Large intestine (tissue), 3 donors: ENCODE results near the gene NTRK3. TPM values are rescaled to one million over a fixed set of nuclear protein-coding genes. Genes with fewer than 3 reads are reported as not detected.

ENCODE experiments used
- DNase-seq, 2 donors: peaks; one replicate each; pipeline versions ENCODE4 v3.0.0 to v3.0.0-alpha.2; 2013
- H3K27ac ChIP-seq: one replicate; pipeline ENCODE4 v1.5.1; 2013; ENCODE audit warnings: low read length
- H3K27me3 ChIP-seq: 2 replicates; pipeline ENCODE4 v1.6.1; 2013; ENCODE audit warnings: low read length; ENCODE audit not compliant: control insufficient read depth, insufficient read depth
- H3K36me3 ChIP-seq: 2 replicates; pipeline ENCODE4 v1.6.1; 2013; ENCODE audit warnings: low read length; ENCODE audit not compliant: control insufficient read depth, insufficient read depth
- H3K4me1 ChIP-seq: one replicate; pipeline ENCODE4 v1.6.1; 2013; ENCODE audit warnings: low read length; ENCODE audit not compliant: control insufficient read depth, insufficient read depth
- H3K4me3 ChIP-seq: one replicate; pipeline ENCODE4 v1.5.1; 2013; ENCODE audit warnings: low read length
- H3K9me3 ChIP-seq: one replicate; pipeline ENCODE4 v1.6.1; 2013; ENCODE audit warnings: mild to moderate bottlenecking, low read depth, low read length, moderate library complexity; ENCODE audit not compliant: control insufficient read depth
- WGBS: methylation state at CpG from one replicate; pipeline ENCODE4 v1.1.5; 2013; ENCODE audit warnings: low lambda C conversion rate; ENCODE audit not compliant: insufficient coverage; 5-methylcytosine and 5-hydroxymethylcytosine counted together
- polyA plus RNA-seq: library from polyadenylated mRNA; unstranded; fragments of 120-200 nt; gene quantifications from one replicate; pipeline ENCODE4 v1.2.1, GENCODE V29; 2013

Gene NTRK3
- polyA plus RNA-seq, 1 donor: 3.1 TPM

DNA sequence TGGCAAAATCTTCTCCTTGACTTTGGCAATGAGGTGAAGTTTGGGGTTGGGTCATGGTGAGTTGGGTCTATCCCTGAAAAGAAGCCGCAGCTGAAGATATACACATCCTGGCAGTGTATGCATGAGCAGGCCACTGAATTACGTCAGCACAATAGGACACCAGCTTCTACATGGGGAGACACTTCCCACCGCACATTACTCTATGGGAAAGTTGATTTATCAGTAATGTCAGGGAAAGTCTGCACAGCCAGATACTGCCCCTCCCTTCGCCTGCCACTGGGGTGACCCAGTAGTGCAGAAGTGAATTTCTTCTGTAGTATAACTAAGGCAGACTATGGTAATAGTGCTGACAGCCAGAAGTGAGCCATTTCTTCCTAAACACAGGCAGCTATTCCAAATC lies 245.0 kb downstream of the NTRK3 start:
- Histone ChIP-seq H3K4me1 (no peaks in the 10 kb centered on the region), H3K27ac (no peak overlapping the region), H3K4me3 (no peak overlapping the region), H3K27me3 (no peaks in the 10 kb centered on the region), H3K36me3 (no peaks in the 10 kb centered on the region), H3K9me3 (no peaks in the 10 kb centered on the region)
- DNase-seq: no peak
- WGBS: 100% methylated on average over 1 of the region's 4 CpGs

DNA sequence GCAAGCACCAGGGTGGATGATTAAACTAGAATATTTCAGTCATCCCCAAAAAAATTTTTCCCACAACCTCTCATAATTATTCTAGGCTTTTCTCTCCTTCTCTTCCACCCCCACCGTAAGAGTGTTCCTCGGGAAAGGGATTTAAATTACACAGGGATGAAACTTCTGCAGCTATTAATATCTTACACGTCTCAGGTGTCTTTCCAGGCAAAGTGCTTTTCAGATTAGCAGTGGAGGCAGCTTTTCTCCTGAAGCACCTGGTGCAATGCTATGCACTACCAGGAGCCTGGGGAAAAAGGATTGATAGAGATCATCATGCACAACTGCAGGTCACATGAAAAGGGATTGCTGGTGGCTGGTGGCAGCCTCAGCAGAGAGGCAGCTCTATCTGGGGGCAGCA lies 250.4 kb downstream of the NTRK3 start:
- Histone ChIP-seq H3K4me1 (no peaks in the 10 kb centered on the region), H3K27me3 (no peaks in the 10 kb centered on the region), H3K4me3 (no peak overlapping the region), H3K27ac (no peak overlapping the region), H3K36me3 (no peaks in the 10 kb centered on the region), H3K9me3 (no peaks in the 10 kb centered on the region)
- no CpG with 5 or more reads among the region's 3 CpGs for WGBS
- DNase-seq: no peak

DNA sequence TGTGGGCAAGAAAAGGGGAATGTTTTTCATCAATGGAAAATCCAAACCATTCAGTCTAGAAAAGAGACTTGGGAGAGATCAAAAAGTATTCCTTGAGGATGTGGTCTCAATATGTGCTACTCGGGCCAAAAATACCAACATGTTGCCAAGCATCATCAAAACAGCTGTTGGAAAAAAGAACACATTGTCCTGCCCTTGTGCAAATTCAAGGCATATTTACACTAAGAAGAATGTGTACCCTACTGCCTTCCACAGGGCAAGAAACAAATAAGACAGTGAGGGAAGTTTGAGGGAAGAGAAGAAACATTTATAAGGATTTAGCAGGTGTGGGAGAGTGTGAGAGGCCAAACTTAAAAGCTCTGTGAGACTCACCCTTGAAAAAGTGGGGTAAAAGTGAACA lies 252.1 kb downstream of the NTRK3 start:
- no peak for DNase-seq
- no peak overlapping the region for H3K4me3 ChIP-seq
- WGBS: no CpG with 5 or more reads among the region's 1 CpG
- H3K27ac ChIP-seq: no peak overlapping the region
- H3K4me1 ChIP-seq: no peaks in the 10 kb centered on the region
- no peaks in the 10 kb centered on the region for H3K9me3 ChIP-seq
- H3K27me3 ChIP-seq: no peaks in the 10 kb centered on the region
- no peaks in the 10 kb centered on the region for H3K36me3 ChIP-seq

DNA sequence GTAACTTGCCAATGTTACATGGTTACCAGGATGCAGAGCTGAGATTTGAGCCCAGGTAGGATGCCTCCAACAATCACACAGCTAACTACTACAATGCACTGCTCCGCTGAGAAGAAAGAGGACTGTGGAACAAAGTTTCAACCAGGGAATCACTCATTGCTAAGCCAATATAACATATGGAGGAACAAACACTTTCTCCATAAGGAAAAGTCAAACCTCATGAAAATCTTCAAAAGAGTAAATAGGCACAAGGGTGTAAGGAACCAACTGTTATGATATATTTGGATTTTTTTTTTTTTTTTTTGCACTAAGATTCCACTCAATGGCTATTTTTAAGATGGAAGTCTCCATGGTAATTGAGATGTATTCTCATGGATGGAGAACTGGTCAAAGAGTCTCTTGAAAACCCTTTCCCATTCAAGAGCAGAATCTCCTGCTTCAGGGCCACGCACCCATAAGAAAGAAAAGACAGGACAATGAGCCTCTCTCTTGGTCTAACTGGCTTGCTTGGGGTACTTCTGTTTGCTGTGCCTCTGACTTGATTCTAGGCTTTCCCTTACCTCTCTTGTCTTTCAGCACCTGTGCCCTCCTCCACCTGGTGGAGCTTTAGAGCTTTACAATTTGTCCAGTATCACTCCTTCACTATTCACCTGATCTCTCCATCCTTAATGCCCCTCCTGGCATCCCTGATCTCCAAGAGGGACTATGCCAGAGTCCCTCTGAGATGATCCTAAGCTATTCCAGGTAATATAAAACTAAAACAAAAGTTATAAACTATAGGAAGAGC lies 252.8 kb downstream of the NTRK3 start:
- Histone ChIP-seq H3K4me1 (no peaks in the 10 kb centered on the region), H3K4me3 (no peak overlapping the region), H3K27me3 (no peaks in the 10 kb centered on the region), H3K36me3 (no peaks in the 10 kb centered on the region), H3K9me3 (no peaks in the 10 kb centered on the region), H3K27ac (no peak overlapping the region)
- no peak for DNase-seq
- no CpG with 5 or more reads among the region's 2 CpGs for WGBS

DNA sequence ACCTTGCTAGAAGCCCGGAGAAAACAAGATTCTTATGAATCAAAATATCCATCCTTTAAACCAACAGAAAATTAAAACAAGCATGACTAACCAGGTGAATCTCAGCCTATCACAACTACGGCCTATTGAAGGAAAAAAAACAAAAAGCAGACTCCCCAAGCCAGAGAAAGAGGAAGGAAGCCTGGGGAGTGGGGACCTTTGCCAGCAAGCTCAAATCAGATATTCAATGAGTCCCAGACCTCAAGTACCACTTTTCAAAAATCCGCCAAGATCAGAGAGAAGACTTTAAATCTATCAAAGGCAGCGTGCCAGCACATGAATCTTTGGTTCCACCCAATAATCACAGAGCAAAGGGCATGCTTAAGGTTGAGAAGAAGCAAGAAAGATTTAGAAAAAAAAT lies 253.8 kb downstream of the NTRK3 start:
- 90% methylated on average over 2 of the region's 4 CpGs for WGBS
- no peaks in the 10 kb centered on the region for H3K9me3 ChIP-seq
- H3K36me3 ChIP-seq: no peaks in the 10 kb centered on the region
- H3K4me3 ChIP-seq: no peak overlapping the region
- H3K4me1 ChIP-seq: no peaks in the 10 kb centered on the region
- H3K27me3 ChIP-seq: no peaks in the 10 kb centered on the region
- H3K27ac ChIP-seq: no peak overlapping the region
- no peak for DNase-seq

DNA sequence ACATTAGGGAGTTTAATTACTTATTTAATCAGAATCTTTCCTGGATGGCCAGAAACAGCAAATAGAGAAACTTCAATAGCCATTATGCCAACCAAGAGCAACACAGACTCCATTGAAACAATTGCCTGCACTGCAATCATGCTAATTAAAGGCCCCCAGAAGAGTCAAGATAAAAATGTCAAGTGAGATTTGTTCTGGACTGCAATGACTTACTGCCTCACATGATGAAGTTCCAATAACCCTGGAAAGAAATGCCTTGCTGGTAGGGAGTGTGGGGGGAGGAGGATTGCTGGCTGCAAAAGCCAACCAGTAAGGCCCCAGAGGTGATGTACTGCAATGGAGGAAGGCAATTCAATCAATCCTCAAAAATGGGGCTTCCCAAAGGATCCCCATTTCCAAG lies 257.9 kb downstream of the NTRK3 start:
- no peak overlapping the region for H3K4me3 ChIP-seq
- no peaks in the 10 kb centered on the region for H3K36me3 ChIP-seq
- H3K9me3 ChIP-seq: no peaks in the 10 kb centered on the region
- no peak for DNase-seq
- no peak overlapping the region for H3K27ac ChIP-seq
- no peaks in the 10 kb centered on the region for H3K4me1 ChIP-seq
- H3K27me3 ChIP-seq: no peaks in the 10 kb centered on the region

DNA sequence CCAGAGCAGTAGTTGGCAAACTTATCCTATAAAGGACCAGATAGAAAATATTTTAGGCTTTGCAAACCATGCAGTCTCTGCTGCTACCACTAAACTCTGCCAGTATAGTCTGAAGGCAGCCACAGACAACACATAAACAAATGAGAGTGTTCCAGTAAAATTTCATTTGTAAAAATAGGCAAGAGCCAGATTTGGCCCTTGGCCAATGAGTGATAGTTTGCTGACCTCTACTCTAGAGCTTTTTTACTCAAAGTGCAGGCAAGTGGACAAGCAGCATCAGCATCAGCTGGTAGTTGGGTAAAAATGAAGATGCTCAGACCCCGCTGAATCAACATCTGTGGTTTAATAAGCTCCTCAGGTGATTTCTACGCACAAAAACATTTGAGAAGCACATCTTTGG lies 269.8 kb downstream of the NTRK3 start:
- no CpG with 5 or more reads among the region's 2 CpGs for WGBS
- no peaks in the 10 kb centered on the region for H3K9me3 ChIP-seq
- no peak overlapping the region for H3K27ac ChIP-seq
- no peak overlapping the region for H3K4me3 ChIP-seq
- H3K4me1 ChIP-seq: no peaks in the 10 kb centered on the region
- H3K27me3 ChIP-seq: no peaks in the 10 kb centered on the region
- no peaks in the 10 kb centered on the region for H3K36me3 ChIP-seq
- no peak for DNase-seq

DNA sequence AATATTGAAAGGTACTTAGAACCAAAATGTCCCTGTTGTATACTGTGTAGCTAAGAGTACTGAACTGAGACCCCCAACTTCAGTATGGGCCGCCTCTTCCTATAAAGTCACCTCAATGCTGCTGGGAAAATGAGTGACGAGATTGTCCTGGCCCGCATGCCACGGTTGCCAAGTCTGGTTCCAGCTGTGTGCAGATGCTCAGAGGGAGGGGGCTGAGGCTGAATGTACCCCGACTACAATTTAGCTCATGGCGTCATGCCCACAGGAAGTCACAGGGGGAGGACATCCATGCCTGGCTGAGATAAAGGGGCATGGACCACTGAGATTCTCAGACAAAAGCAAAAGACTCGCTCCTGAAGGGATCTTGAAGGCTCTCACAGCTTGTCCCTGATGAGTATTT lies 271.1 kb downstream of the NTRK3 start:
- Histone ChIP-seq H3K27me3 (no peaks in the 10 kb centered on the region), H3K36me3 (no peaks in the 10 kb centered on the region), H3K4me1 (no peaks in the 10 kb centered on the region), H3K27ac (no peak overlapping the region), H3K9me3 (no peaks in the 10 kb centered on the region), H3K4me3 (no peak overlapping the region)
- WGBS: no CpG with 5 or more reads among the region's 7 CpGs
- DNase-seq: no peak

DNA sequence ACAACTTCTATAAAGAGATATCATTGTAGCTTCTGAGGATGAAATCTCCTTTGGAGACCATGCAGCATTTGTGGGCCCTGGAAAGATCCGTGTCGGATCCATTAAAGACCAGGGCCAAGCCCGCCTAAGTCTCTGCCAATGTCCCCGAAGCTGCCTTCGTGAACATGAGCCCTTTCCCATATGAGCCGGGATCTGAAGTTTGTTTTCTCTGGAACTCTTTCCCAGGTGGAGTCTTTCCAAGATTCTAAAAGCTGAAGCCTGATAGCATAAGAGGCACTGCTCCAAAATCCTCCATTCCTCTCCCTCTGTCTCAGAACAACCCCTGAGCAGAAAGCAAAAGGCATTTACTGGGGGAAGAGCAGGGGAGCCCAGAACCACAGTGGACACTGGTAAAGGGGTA lies 274.6 kb downstream of the NTRK3 start:
- Histone ChIP-seq H3K9me3 (no peaks in the 10 kb centered on the region), H3K36me3 (no peaks in the 10 kb centered on the region), H3K27me3 (no peaks in the 10 kb centered on the region), H3K4me3 (no peak overlapping the region), H3K4me1 (no peaks in the 10 kb centered on the region), H3K27ac (no peak overlapping the region)
- no peak for DNase-seq
- no CpG with 5 or more reads among the region's 6 CpGs for WGBS

DNA sequence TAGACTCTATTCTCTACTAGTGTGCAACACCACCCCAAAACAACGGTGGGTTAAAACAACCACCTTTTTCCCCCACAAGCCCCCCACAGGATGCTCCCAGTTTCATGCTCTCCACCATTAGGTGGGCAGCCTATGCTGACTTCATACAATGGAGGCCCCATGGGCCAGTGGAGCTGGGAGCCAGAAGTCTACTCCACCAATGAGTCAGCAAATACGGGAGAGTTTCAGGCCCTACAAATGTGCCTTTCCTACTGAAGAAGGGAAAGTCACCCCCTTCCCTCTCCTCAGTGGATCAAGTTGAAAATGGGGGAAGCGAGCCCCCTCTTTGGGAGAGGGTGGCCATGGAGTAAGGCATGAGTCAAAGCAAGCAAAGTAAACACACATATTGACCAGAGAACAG lies 278.6 kb downstream of the NTRK3 start:
- H3K36me3 ChIP-seq: no peaks in the 10 kb centered on the region
- H3K9me3 ChIP-seq: no peaks in the 10 kb centered on the region
- H3K27ac ChIP-seq: no peak overlapping the region
- DNase-seq: no peak
- no peaks in the 10 kb centered on the region for H3K27me3 ChIP-seq
- no peaks in the 10 kb centered on the region for H3K4me1 ChIP-seq
- H3K4me3 ChIP-seq: no peak overlapping the region
- WGBS: no CpG with 5 or more reads among the region's 3 CpGs

DNA sequence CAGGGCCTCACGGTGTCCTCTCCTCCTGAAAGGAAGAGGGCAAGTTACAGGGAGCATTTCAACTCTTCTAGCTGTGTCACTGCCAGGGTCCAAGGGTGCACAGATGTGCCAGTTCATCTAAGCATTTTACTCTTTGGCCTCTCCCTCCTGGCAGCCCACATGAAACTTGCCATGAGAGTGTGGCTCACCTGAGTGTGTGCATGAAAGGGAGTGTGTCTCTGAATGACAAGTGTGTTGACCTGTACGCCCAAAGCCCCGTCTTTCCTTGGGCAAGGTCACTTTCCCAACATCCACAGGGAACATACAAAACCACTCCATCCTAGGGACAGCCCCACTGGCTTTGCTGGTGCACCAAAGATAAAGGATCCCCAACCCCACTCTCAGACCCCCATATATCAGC lies 280.0 kb downstream of the NTRK3 start:
- Histone ChIP-seq H3K9me3 (no peaks in the 10 kb centered on the region), H3K4me1 (no peaks in the 10 kb centered on the region), H3K36me3 (no peaks in the 10 kb centered on the region), H3K4me3 (no peak overlapping the region), H3K27ac (no peak overlapping the region), H3K27me3 (no peaks in the 10 kb centered on the region)
- no peak for DNase-seq
- no CpG with 5 or more reads among the region's 3 CpGs for WGBS
